Amygdala (tissue), 56 donors: Measurements from ENCODE around the gene FNIP1.
A peak's percentile ranks its signal among the peaks of the same experiment; 100 is the strongest.
"Not testable (repeated sequence)": the region's sequence is repeated elsewhere in the genome, so short reads cannot be mapped to it uniquely, and the experiment has no call there.

Source experiments
- DNase-seq, 56 donors: peaks; one replicate each; lab custom pipeline; 2025; lab: John Stamatoyannopoulos, UW

FNIP1 gene

DNA sequence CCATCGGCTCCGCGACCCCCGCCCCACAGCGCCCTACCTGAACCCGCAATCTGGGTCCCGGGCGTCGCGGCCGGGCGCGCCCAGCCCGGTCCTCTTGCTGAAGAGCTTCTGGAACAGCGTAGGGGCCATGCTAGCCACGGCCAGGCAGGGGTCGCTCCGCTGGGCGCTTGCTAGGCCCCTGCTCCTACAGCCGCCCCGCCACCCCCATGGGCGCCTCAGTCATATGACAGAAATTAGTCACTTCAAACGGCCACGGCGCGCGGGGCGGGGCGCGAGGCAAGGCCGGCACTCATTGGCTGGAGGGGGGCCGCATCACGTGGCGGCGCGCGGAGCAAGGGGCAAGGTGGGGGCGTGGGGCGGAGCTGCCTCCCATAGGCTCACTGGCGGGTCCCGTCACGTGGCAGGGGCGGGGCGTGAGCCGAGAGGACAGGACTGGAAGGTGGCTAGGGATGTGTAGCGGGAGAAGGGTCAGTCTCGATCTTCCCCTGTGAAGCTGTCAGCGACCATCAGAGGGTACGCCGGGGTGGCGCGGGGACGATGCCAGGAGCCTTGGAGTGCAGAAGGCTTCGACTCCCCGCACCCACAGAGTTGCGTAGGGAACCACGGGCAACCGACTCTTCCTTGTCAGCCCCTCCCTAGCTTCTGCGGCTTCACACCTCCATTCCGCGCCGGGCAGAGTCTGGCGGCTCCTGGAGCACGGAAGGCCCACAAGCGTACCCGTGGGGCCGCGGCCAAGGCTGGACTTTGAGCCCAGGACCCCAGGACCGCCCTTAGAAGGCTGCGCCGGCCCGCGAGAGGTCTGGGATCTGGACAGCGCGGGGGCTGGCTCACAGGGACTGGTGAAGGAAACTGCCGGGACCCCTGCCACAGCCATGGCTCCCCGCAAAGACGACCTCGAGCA is at the start of gene FNIP1:
TSS of gene FNIP1 (minus strand) at position 225 of the 901 bp plus-strand sequence. CDS start at position 129, 96 bp downstream.
- peak; percentile 84 to 100 (median 99) for DNase-seq

DNA sequence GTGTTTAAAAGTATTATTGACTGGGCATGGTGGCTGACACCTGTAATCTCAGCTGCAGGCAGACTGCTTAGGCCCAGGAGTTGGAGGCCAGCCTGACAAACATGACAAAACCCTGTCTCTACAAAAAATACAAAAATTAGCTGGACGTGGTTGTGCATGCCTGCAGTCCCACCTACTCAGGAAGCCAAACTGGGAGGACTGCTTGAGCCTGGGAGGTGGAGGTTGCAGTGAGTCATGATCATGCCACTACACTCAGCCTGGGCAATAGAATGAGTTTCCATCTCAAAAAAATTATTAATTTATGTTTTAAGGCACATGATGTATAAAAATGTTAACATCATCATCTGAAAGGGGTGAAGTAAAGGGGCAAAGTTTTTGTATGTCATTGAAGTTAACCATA is 49.7 kb upstream of the FNIP1 start:
- no peak for DNase-seq

DNA sequence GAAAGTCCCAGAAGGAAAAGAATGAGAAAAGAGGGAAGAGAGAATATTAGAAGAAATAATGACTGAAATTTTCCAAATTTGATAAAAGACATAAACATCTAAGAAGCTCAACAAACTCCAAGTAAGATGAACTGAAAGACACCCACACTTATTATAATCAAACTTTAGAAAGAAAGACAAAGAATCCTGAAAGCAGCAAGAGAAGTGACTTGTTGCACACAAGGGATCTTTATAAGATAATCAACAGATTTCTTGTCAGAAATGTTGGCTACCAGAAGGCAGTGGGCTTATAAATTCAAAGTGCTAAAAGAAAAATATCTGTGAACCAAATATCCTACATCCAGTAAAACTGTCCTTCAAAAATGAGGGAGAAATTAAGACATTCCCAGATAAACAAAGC is 49.0 kb upstream of the FNIP1 start:
- DNase-seq, result no peak

DNA sequence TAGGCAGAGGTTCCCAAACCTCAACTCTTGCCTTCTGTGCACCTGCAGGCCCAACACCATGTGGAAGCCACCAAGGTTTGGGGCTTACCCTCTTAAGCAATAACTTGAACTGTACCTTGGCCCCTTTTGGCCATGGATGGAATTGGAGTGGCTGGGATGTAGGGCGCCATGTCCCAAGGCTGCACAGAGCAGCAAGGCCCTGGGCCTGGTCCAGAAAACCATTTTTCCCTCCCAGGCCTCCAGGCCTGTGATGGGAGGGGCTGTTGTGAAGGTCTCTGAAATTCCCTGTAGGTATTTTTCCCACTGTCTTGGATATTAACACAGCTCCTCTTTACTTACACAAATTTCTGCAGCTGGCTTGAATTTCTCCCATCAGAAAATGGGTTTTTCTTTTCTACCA is 46.2 kb upstream of the FNIP1 start:
- not testable (repeated sequence) for DNase-seq

DNA sequence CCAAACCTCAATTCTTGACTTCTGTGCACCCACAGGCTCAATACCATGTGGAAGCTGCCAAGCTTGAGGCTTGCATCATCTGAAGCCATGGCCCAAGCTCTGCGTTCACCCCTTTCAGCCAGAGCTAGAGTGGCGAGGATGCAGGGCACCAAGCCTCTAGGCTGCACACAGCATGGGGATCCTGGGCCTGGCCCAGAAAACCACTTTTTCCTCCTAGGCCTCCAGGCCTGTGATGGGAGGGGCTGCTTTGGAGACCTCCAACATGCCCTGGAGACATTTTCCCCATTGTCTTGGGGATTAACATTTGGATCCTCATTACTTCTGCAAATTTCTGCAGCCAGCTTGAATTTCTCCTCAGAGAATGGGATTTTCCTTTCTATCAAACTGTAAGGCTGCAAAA is 35.9 kb upstream of the FNIP1 start:
- not testable (repeated sequence) for DNase-seq

DNA sequence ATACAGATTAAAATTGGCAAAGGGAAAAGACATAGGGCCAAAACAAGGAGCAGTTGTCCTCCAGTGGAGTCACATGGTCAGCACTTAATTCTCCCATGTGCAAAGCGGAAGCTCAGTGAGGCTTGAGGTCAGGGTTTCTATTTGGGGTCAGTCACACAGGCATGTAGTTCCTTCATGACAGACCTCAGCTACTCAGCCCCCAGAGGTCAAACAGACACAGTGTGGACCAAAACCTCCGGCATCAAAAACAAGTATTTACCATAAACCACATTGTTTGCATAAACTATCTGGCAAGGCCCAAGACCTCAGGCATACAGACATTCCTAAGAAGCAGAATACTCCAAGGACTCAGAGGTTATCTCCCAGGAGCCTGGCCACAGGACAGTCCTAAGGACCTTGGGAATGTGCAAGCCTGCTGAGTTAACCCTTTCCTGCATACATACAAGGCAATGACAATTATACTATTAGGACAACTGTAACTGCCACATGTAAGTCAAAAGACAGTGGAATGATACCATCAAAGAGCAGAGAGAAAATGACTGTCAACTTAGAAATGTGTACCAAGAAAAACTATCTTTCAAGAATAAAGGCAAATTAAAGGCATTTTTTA is 28.7 kb upstream of the FNIP1 start:
- DNase-seq, result no peak

DNA sequence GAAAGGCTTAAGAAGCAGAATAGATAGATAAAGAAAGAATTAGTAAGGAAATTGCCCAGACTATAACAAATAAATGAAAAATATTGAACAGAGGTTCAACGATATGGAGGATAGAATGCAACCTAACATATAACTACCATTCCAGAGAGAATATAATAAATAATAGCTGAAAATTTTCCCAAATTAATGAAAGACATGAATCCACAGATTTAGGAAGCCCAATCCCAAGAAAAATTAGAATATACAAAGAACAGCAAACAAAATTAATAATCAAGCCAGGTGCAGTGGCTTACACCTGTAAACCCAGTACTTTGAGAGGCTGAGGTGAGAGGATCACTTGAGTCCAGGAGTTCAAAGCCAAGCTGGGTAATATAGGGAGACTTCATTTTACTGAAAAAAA is 27.8 kb upstream of the FNIP1 start:
- no peak for DNase-seq

DNA sequence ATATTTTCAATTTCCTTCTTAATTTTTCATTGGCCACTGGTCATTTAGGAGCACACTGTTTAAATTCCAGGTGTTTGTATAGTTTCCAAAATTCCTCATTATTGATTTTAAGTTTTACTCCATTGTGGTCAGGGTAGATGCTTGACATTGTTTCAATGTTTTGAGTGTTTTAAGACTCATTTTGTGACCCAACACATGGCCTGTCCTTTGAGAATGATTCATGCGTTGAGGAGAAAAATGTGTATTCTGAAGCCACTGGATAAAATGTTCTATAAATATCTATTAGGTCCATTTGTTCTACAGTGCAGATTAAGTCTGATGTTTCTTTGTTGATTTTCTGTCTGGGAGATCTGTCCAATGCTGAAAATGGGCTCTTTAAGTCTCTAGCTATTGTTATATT is 24.4 kb upstream of the FNIP1 start:
- no peak for DNase-seq

DNA sequence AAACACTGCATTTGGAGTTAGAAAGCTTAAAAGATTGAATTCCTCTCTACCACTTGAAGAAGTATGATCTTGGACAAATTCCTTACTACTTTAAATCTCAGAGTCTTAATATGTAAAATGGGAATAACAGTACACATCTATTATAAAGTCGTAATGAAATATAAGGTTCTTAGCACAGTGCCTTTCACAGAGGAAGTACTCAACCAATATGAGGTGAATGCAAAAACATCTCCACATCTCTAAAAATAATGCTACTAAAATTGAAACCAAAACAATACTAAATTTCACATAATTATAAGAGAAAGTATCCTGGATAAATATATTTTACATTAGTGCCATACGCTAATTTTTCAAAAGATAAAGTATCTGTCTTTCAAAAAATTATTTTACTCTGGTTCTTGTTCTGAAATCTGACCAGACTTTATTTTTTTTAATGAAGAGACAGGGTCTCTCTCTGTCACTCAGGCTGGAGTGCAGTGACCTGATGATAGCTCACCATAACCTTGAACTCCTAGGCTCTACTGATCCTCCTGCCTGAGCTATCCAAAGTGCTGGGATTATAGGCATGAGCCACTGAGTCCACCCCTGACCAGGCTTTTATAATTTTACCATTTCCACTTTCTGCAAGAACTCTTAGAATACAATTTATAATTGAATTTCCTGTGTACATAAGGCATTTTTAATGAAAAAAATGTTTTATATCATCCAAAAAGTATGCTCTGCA is 21.3 kb upstream of the FNIP1 start:
- no peak for DNase-seq

DNA sequence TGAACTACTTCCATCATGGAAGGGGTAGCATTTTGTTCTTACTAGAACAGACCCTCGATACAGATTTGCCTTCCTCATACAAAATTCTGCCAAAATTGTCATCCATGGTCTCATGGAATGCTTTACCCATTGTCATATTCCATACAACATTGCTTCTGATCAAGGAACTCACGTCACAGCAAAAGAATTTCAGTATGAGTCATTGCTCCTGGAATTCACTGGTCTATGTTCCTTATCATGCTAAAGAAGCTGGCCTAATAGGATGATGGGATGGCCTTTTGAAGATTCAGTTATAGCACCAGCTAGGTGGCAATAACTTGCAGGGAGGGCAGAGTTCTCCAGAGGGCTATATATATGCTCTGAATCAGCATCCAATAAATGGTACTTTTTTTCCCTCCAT is 18.2 kb upstream of the FNIP1 start:
- DNase-seq, result no peak

DNA sequence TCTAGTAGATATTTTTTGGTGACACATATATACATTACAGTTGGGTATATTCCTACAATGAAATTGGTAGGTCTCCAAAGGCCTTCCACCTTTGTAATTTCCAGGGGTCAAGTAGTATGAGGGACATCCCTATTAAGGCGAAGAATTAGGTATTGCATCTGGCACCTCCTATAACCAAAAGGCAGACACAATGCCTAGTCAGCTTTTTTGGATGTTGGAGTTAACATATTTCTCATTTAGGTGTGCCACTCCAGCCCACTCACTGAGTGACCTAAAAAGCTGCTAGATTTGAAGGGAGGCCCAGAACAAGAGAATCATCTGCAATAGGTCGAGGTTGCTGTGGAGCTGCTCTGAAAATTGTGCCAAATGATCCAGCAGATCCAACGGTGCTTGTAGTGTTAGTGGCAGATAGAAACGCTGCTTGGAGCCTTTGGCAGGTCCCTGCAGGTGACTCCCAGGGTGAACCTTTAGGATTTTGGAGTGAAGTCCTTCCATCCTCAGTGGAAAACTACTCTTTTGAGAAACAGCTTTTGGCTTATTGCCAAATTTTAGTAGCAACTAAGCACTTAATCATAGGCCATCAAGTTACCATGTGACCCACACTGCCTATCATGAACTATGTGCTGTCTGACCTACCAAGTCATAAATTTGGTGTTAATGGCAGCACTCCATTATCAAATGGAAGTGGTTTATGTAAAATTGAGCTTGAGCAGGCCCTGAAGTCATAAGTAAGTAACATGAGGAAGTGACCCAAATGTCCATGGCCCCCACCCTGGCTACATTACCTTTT is 15.7 kb upstream of the FNIP1 start:
- DNase-seq, result no peak

DNA sequence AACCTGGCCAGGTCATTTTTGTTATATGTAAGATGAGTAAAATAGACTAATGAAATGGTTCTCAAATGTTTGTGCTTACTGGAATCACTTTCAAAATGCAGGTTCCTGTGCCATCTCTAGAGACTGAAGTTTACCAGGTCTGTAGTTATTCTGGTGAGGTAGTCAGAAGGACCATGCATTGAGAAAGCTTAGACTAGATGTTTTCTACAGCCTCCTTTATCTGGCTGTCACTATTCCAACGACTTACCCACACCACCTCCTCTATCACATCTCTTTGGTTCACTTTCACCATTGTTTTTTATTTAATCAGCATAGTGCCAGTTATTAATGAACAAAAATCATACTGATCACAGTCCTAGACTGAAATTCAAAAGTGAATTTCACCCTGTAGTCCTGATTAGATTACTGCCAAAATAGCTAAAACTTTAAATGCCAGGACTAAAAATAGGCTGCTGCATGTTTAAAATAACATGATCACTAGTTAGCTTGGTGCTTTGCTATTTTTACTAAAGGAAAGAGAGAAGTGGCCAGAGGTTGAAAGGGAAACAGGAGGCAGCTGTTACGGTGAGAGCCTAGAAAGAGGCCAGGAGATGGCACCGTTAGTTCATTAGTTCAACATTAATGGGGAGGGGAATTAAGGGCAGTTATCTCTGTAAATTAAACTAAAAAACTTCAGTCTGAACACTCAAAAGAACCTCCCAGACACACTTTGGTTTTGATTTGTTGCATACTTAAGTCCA is 13.9 kb upstream of the FNIP1 start:
- DNase-seq, result peak in 1 of 56 donors; percentile 17

DNA sequence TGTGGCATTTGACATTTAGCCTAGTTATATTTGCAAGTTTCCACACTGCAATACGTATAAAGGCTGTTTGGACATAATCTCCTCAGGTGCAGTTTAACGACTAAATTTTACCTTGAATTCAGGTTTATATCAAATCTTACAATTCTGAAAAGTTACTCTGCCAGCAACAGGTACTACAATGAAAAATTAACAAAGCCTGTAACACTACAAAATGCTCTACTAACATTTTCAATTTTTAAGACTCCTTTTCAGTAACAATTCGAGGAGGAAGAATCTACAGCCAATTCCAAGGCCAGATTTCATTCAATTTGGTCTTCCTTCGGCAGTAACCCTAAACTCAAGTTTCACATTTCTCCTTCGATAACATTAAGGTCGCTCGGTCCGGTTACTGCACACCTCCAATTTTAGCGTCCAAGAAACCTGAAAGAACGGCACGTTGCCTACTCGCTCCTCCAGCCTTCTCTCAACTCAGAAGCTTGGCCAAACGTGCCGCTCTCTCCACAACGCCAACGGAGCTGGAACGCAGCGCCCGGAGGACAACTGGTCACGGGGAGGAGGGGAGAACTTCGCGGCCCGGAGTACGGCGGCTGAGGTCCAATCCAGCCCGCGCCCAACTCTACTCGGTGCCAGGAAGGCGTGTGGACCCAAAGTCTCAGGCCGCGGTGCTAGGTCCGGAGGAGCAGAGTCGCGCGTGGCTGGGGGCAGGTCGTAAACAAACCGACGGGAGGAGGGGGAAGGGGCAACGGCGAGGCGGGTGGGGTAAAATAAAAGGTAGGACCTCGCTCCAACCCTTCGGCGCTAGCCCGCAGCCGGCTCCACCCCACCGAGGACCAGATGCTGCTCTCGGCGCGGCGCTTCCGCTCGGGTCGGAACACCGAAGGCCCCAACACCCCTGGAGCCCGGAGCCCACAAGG is 681 bp downstream of the FNIP1 start:
- DNase-seq, result peak in 52 of 56 donors; percentile 10 to 78 (median 56)

DNA sequence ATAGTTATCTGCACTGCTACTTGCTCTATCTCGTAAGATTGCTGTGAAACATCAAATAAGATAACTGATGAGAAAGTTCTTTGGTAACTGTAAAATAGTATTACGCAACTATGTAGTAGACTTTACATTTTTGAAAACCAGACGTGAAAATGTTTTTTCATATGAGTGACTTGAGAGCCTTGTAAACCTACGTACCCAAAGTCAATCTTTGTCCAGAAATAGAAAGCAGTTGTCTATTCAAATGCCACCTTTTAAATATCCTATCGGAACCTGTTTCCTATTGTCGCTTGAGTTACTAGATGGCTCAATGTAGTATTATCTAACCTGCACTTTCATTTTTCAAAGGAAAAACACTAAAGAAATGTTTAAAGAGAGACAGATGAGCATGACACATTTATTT is 1.6 kb downstream of the FNIP1 start:
- no peak for DNase-seq

DNA sequence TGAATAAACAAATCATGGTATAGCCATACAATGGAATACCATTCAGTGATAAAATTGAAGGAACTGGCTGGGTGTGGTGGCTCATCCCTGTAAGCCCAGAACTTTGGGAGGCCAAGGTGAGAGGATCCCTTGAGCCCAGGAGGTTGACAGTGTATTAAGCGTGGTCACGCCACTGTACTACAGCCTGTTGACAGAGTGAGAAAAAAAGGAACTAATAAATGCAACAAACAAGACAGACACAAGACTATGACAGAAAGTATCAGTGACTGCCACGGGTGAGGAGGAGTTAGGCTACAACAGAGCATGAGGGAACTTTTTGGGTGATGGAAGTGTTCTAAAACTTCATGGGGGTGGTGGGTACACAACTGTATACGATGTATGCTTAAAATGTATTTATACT is 2.2 kb downstream of the FNIP1 start:
- DNase-seq, result no peak

DNA sequence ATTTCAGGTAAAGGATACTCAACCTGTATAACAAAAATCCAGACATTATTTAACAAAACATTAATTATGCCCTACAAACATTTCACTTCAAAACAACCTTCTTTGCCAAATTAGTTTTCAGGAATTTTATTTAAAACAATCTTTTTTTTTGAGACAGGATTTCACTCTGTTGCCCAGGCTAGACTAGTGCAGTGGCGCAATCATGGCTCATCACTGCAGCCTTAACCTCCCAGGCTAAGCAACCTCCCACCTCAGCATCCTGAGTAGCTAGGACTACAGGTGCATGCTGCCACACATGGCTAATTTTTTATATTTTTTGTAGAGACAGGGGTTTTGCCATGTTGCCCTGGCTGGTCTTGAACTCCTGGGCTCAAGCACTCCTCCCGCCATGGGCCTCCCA is 3.9 kb downstream of the FNIP1 start:
- no peak for DNase-seq

DNA sequence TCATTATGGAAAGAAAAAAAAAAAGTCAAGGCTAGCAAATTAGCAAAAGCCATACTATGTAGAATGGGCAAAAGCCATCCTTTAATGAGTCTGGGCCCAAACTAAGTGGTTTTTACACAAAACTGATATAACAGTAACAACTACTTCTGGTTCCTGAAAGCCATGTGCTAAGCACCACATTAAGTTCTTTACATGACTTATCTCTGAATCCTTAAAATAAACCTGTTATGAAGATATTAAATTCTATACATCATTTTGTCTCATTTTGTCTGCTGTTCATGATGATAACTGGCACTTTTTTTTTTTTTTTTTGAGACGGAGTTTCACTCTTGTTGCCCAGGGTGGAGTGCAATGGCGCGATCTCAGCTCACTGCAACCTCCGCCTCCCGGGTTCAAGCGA is 5.0 kb downstream of the FNIP1 start:
- DNase-seq, result no peak

DNA sequence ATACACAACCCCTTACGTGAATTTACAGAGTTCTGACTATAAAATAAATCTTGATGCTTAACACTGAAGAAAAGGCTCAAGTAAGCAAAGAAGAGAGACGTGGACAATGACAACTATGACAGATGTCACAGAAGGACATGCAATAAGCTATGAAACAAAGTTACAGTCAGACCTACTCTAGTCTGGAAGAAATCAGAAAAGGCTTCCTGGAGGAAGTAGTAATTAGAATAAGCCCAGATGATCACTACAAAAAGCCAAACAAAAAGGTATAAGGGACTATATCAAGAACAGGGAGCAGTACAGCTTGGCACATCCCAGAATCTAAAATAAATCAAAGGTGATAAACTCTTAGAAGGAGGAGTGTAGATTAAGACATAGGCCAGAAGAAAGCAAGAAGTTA is 6.3 kb downstream of the FNIP1 start:
- DNase-seq, result no peak

DNA sequence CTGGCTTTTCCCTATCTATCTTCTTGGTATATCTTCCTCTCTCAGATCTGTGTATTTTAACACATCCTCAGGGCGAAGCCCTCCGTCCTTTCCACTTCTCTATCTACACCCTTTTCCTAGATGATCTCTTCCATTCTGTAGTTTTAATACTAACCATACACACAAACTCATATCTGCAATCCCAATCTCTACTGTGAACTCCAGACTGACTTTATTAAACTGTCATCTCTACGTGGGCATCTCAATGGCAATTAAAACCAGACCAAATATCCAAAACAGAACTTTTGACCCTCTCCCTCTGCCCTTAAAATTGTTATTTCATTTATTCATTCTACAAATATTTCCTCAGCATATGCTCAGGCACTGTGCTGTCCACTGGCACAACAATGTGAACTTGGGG is 7.1 kb downstream of the FNIP1 start:
- no peak for DNase-seq
